Transverse colon (tissue), 4 donors: ENCODE data around the gene SHC4. TPM values are rescaled to one million over a fixed set of nuclear protein-coding genes. Genes with fewer than 3 reads are reported as not detected.
"Not testable (repeated sequence)": the region's sequence is repeated elsewhere in the genome, so short reads cannot be mapped to it uniquely, and the experiment has no call there.

Experiments
- DNase-seq: peaks from one replicate; pipeline ENCODE4 v3.0.0-alpha.2; 2019
- H3K27ac ChIP-seq, 4 donors: fragments of 200-600 bp; sonication (generic); 2 replicates each; pipeline ENCODE4 v1.5.1; 2016 to 2018; ENCODE audit warnings: inconsistent platforms in 4 of 4
- H3K27me3 ChIP-seq: fragments of 200-600 bp; sonication (generic); 2 replicates; pipeline ENCODE4 v1.5.1; 2017; ENCODE audit warnings: inconsistent platforms
- H3K36me3 ChIP-seq, 4 donors: fragments of 200-600 bp; sonication (generic); 2 replicates each; pipeline ENCODE4 v1.5.1; 2017 to 2019; ENCODE audit warnings: inconsistent platforms in 4 of 4
- H3K4me1 ChIP-seq, 4 donors: fragments of 200-600 bp; sonication (generic); 2 replicates each; pipeline ENCODE4 v1.5.1; 2017 to 2020; ENCODE audit warnings: inconsistent platforms in 4 of 4
- H3K4me3 ChIP-seq, 4 donors: fragments of 200-600 bp; sonication (generic); 1 replicate in 1 of 4; 2 replicates in 3 of 4; pipeline versions ENCODE4 v1.5.1 to v1.6.1; 2017 to 2019; ENCODE audit warnings: inconsistent platforms in 4 of 4
- H3K9me3 ChIP-seq, 2 donors: fragments of 200-600 bp; sonication (generic); 2 replicates each; pipeline ENCODE4 v1.5.1; 2017 to 2019; ENCODE audit warnings: inconsistent platforms in 2 of 2
- EP300 ChIP-seq: sonication (generic); formaldehyde crosslinking; IDR thresholded peaks from one replicate; pipeline ENCODE4 v1.6.1; 2017; ENCODE audit warnings: antibody characterized with exemption, low read depth
- POLR2A ChIP-seq: fragments of 450-650 bp; IDR thresholded peaks from one replicate; pipeline ENCODE4 v1.6.1; 2016; ENCODE audit warnings: antibody characterized with exemption, mild to moderate bottlenecking, moderate library complexity
- POLR2AphosphoS5 ChIP-seq, 3 donors: sonication (generic); formaldehyde crosslinking; IDR thresholded peaks; one replicate each; pipeline ENCODE4 v1.6.1; 2016; ENCODE audit warnings: antibody characterized with exemption in 3 of 3
- WGBS, 2 donors: methylation state at CpG; one replicate each; pipeline ENCODE4 v1.1.5; 2018; ENCODE audit warnings: low coverage in 1 of 2; 5-methylcytosine and 5-hydroxymethylcytosine counted together
- in situ Hi-C, 4 donors: fragments of 200-750 bp; cut with MboI; loops; one replicate each; pipeline versions ENCODE4 v1.15.0 to v1.15.1; 2017; ENCODE audit warnings: low sequenced_read_pairs in 3 of 4, low pct_ligation_motif_present in 1 of 4, low pct_unique_long_range_greater_than_20kb in 1 of 4
- intact Hi-C: fragments of 100-400 bp; cut with DNase I; formaldehyde crosslinking; loops from one replicate; pipeline ENCODE4 v1.15.1; 2023; ENCODE audit warnings: low total_unique reads
- total RNA-seq, 4 donors: library from RNA; depleted of rRNA; stranded (reverse); fragments of >200 nt; gene quantifications; one replicate each; pipeline ENCODE4 v1.1.0, GENCODE V29; 2016
- TF ChIP-seq, protein P1 (sequence below), 5 experiments: fragments of 200-600 bp in 3 of 5; fragments of 450-650 bp in 2 of 5; sonication (generic) in 3 of 5; IDR thresholded peaks; 1 replicate in 2 of 5; 2 replicates in 3 of 5; pipeline ENCODE4 v1.5.1; 2016 to 2017; ENCODE audit warnings: antibody characterized with exemption in 5 of 5, inconsistent platforms in 3 of 5, mild to moderate bottlenecking in 2 of 5, moderate library complexity in 1 of 5

The SHC4 gene
- total RNA-seq, 4 donors from 2014 or later, result 0.48 to 0.96 TPM; not detected in 2

DNA sequence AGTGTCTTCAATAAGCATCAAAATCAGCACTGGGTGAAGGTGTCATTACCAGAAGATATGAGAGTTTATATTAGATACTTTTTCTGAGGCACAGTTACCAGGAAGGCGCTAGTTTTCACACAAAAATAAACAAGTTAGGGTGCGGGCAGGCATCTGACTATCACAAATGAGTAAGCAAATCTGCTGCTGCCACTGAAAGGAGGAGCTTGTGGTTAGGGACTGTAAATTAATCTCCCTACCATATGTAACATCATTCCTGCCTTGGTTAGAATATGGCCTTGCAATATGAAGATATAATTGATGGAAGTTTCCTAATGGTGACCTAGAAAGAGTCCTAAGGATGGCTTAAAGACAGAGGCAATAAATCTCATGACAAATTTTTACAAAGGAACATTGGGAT, 105.3 kb downstream of the SHC4 start:
- no peak for TF ChIP-seq POLR2A
- no peak for TF ChIP-seq POLR2AphosphoS5 (IDR thresholded peaks at IDR 0.05)
- TF ChIP-seq, protein P1, sequence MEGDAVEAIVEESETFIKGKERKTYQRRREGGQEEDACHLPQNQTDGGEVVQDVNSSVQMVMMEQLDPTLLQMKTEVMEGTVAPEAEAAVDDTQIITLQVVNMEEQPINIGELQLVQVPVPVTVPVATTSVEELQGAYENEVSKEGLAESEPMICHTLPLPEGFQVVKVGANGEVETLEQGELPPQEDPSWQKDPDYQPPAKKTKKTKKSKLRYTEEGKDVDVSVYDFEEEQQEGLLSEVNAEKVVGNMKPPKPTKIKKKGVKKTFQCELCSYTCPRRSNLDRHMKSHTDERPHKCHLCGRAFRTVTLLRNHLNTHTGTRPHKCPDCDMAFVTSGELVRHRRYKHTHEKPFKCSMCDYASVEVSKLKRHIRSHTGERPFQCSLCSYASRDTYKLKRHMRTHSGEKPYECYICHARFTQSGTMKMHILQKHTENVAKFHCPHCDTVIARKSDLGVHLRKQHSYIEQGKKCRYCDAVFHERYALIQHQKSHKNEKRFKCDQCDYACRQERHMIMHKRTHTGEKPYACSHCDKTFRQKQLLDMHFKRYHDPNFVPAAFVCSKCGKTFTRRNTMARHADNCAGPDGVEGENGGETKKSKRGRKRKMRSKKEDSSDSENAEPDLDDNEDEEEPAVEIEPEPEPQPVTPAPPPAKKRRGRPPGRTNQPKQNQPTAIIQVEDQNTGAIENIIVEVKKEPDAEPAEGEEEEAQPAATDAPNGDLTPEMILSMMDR (IDR thresholded peaks at IDR 0.05), result no peak
- TF ChIP-seq EP300, result no peak
- intact Hi-C loops, result no loop called here
- in situ Hi-C loops, result loop anchor here in 3 of 4 donors (25.0 kb wide), 2 partner anchors 554 to 1279 kb away; partner anchors contain the start of gene FGF7 (in 3 of the 3)
- no peaks in the 10 kb centered on the region for H3K9me3 ChIP-seq
- no peak for DNase-seq
- peaks cover 0 to 14% (median 5%) of the 10 kb centered on the region in 4 donors for H3K4me1 ChIP-seq
- H3K4me3 ChIP-seq, result no peak overlapping the region
- H3K27me3 ChIP-seq, result no peaks in the 10 kb centered on the region
- no peak overlapping the region for H3K27ac ChIP-seq
- no peaks in the 10 kb centered on the region for H3K36me3 ChIP-seq
- 0 to 29% methylated on average over 1 to 2 of the region's 2 CpGs for WGBS, 2 donors

DNA sequence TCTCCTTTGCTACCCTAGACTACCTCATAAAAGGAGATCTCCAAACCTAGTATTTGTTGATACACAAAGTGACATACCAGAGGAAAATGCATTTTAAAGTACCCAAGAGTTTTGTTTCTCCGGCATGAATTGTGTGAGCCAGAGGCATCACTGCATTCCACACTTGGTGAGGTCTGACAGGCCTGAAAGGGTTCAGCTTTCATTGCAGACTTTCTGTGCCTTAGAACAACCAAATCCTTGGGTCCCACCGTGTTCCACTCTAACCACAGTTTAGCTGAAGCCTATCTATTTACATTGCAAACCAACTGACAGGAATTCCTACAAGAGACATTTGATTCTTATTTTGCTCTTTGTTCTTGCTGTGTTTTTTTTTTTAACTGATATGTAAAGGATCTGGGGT, 106.8 kb downstream of the SHC4 start:
- in situ Hi-C loops (loop anchor here in 3 of 4 donors (25.0 kb wide), 2 partner anchors 555 to 1280 kb away; partner anchors contain the start of gene FGF7 (in 3 of the 3)), intact Hi-C loops (no loop called here)
- 56% methylated on average over 2 of the region's 2 CpGs; no CpG with 5 or more reads in 1 of the 2 donors for WGBS, 2 donors
- no peak overlapping the region for H3K27ac ChIP-seq
- peaks cover 0 to 14% (median 5%) of the 10 kb centered on the region in 4 donors for H3K4me1 ChIP-seq
- no peaks in the 10 kb centered on the region for H3K36me3 ChIP-seq
- no peaks in the 10 kb centered on the region for H3K9me3 ChIP-seq
- H3K4me3 ChIP-seq, result no peak overlapping the region
- DNase-seq, result no peak
- TF ChIP-seq EP300 (no peak), POLR2A (no peak), POLR2AphosphoS5 (IDR thresholded peaks at IDR 0.05) (no peak)
- TF ChIP-seq, protein P1 (IDR thresholded peaks at IDR 0.05), result no peak
- no peaks in the 10 kb centered on the region for H3K27me3 ChIP-seq

DNA sequence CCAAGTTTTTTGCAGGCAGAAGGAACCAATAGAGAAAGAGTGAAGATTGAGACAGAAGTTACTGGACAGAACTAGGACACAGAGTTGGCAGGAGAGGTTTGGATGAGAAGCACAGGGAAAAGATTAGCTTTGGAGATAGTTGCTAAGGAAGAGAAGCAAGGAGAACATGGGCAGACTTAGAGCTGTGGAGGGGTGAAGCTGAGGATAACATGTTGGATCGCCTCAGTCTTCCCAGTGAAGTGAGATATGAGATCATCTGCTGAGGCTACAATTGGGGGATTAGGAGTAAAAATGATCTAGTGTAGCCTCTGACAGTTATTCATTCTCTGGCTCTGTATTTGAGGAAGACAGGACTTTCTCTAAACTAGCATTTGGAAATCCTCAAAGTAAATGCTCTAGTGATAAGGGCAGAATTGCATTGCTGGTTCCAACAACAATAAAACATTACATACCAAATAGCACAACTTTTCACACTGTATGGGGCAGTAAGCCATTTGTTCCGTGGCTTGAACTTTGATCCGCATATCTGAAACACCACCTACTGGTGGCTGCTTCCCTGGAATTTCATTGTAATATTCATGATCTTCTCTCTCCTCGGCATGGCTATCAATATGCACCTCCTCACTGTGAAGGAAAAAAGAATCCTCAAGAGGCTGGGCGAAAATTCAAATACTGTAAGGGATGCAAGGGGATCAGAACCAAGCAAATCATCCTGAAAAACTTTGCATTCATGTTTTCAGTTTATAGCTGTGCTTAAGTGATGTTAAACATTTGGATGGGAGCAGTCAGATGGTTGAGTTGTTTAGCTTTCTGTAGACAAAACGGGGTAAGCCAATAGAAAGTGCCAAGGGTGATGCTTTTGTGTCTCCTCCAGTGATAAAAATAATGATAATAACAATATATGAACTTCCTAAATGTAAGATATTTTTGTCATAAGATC, 107.9 kb downstream of the SHC4 start:
- WGBS, 2 donors, result 16% methylated on average over 5 to 6 of the region's 6 CpGs
- in situ Hi-C loops, result loop anchor here in 3 of 4 donors (25.0 kb wide), 2 partner anchors 557 to 1282 kb away; partner anchors contain the start of gene FGF7 (in 3 of the 3)
- Histone ChIP-seq H3K36me3 (no peaks in the 10 kb centered on the region), H3K9me3 (no peaks in the 10 kb centered on the region), H3K27me3 (no peaks in the 10 kb centered on the region), H3K27ac (no peak overlapping the region), H3K4me1 (peaks cover 0 to 14% (median 5%) of the 10 kb centered on the region in 4 donors), H3K4me3 (no peak overlapping the region)
- TF ChIP-seq, protein P1 (IDR thresholded peaks at IDR 0.05), result peak; percentile 46 to 60 (median 48)
- TF ChIP-seq EP300 (no peak), POLR2AphosphoS5 (IDR thresholded peaks at IDR 0.05) (no peak), POLR2A (no peak)
- intact Hi-C loops, result no loop called here
- DNase-seq, result peak; percentile 40

DNA sequence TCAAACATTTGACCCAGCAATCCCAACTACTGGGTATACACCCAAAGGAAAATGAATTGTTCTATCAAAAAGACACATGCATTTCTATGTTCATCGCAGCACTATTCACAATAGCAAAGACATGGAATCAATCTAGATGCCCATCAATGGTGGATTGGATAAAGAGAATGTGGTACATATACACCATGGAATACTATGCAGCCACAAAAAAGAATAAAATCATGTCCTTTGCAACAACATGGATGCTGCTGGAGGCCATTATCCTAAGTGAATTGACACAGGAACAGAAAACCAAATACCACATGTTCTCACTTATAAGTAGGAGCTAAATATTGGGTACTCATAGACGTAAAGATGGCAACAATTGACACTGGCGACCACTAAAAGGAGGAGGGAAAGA, 109.3 kb downstream of the SHC4 start:
- H3K27me3 ChIP-seq, H3K4me3 ChIP-seq, intact Hi-C loops, H3K9me3 ChIP-seq, H3K27ac ChIP-seq, H3K36me3 ChIP-seq, DNase-seq: not testable (repeated sequence)
- in situ Hi-C loops, result loop anchor here in 3 of 4 donors (25.0 kb wide), 2 partner anchors 558 to 1283 kb away; partner anchors contain the start of gene FGF7 (in 3 of the 3)
- WGBS, 2 donors, result 91 to 100% methylated on average over 3 of the region's 3 CpGs
- H3K4me1 ChIP-seq, result peaks cover 0 to 14% (median 5%) of the 10 kb centered on the region in 4 donors
